GM12878 (cell line): ENCODE measurements around the gene TAPBP. TPM values are rescaled to one million over a fixed set of nuclear protein-coding genes. Genes with fewer than 3 reads are reported as not detected.
"Not testable (repeated sequence)": the region's sequence is repeated elsewhere in the genome, so short reads cannot be mapped to it uniquely, and the experiment has no call there.

ENCODE experiments used
- ATAC-seq: fragments of 200-7000 bp; cut with Tn5 transposase; 3 replicates; pipeline ENCODE4 v1.9.1; 2020; ENCODE audit warnings: mild to moderate bottlenecking, moderate library complexity
- BruUV-seq: library from RNA; stranded (reverse); fragments of 400-500 nt; replicated peaks from 2 replicates; lab custom pipeline; 2021; lab: Mats Ljungman, UMichigan
- CTCF ChIA-PET: fragments of 300-600 bp; sonication (Branson Sonifier 250); formaldehyde crosslinking; extraction: SDS; loops from one replicate; lab custom pipeline; 2021; ENCODE audit warnings: inconsistent platforms; lab: Yijun Ruan, JAX
- POLR2A ChIA-PET: fragments of 350-600 bp; formaldehyde crosslinking; extraction: SDS; loops from one replicate; lab custom pipeline; 2021; ENCODE audit warnings: inconsistent platforms; lab: Charles Lee
- RAD21 ChIA-PET: fragments of 300-600 bp; sonication (Branson Sonifier 250); formaldehyde crosslinking; loops from one replicate; lab custom pipeline; 2023; ENCODE audit warnings: antibody characterized with exemption; ENCODE audit not compliant: unreplicated experiment; lab: Charles Lee
- SMC1A ChIA-PET: fragments of 300-600 bp; sonication (Branson Sonifier 250); formaldehyde crosslinking; loops from one replicate; lab custom pipeline; 2023; ENCODE audit not compliant: unreplicated experiment, uncharacterized antibody; lab: Charles Lee
- DNase-seq: peaks from one replicate; pipeline ENCODE4 v3.0.0-alpha.2; 2011; ENCODE audit warnings: low read depth, low spot score
- FAIRE-seq: peaks from 3 replicates; lab custom pipeline; 2011; peaks lifted over from hg19 to GRCh38; lab: Jason Lieb, UNC
- H2AFZ ChIP-seq: 2 replicates; pipeline ENCODE4 v1.6.0; 2011; ENCODE audit warnings: low read depth, low read length, control low read depth; ENCODE audit not compliant: control insufficient read depth
- H3K27ac ChIP-seq: 2 replicates; pipeline ENCODE4 v1.5.1; 2011; ENCODE audit warnings: control low read depth; ENCODE audit not compliant: control insufficient read depth, insufficient read depth
- H3K27me3 ChIP-seq, 2 experiments: replicated peaks in 1 of 2; 2 replicates each; pipeline versions ENCODE4 v1.6.0 to v1.6.1; 2011; ENCODE audit warnings: low read length in 1 of 2; ENCODE audit not compliant: control insufficient read depth in 2 of 2, insufficient read depth in 2 of 2
- H3K36me3 ChIP-seq, 2 experiments: 2 replicates each; pipeline ENCODE4 v1.5.1; 2011; ENCODE audit warnings: low read length in 1 of 2; ENCODE audit not compliant: control insufficient read depth in 2 of 2, insufficient read depth in 2 of 2
- H3K4me1 ChIP-seq: 2 replicates; pipeline ENCODE4 v1.6.1; 2011; ENCODE audit warnings: mild to moderate bottlenecking, low read length, moderate library complexity, mixed read lengths; ENCODE audit not compliant: control insufficient read depth, insufficient read depth
- H3K4me2 ChIP-seq: 2 replicates; pipeline ENCODE4 v1.6.0; 2011; ENCODE audit warnings: control low read depth; ENCODE audit not compliant: control insufficient read depth, insufficient read depth
- H3K4me3 ChIP-seq: fragments of 200-600 bp; sonication (generic); 2 replicates; pipeline ENCODE4 v1.5.1; 2016
- H3K79me2 ChIP-seq: 2 replicates; pipeline ENCODE4 v1.6.0; 2011; ENCODE audit warnings: low read length; ENCODE audit not compliant: control insufficient read depth, insufficient read depth
- H3K9ac ChIP-seq: 2 replicates; pipeline ENCODE4 v1.8.0; 2011; ENCODE audit warnings: low read length, control low read depth, mixed read lengths; ENCODE audit not compliant: control insufficient read depth, insufficient read depth
- H3K9me3 ChIP-seq: replicated peaks from 3 replicates; pipeline ENCODE4 v1.5.1; 2011; ENCODE audit warnings: mild to moderate bottlenecking, low read length; ENCODE audit not compliant: control insufficient read depth, insufficient read depth
- H4K20me1 ChIP-seq: 2 replicates; pipeline ENCODE4 v1.6.0; 2011; ENCODE audit not compliant: control insufficient read depth, insufficient read depth
- PML ChIP-seq: IDR thresholded peaks from 2 replicates; pipeline ENCODE4 v1.6.1; 2012; ENCODE audit warnings: low read length, inconsistent platforms
- SMARCA5 ChIP-seq: fragments of 450-650 bp; IDR thresholded peaks from 2 replicates; pipeline ENCODE4 v1.6.1; 2017; ENCODE audit warnings: mild to moderate bottlenecking
- WGBS: methylation state at CpG from one replicate; pipeline ENCODE4 v1.1.6; 2016; ENCODE audit warnings: low lambda C conversion rate; ENCODE audit not compliant: insufficient replicate concordance, insufficient coverage; ENCODE audit errors: missing lambda C conversion rate; 5-methylcytosine and 5-hydroxymethylcytosine counted together
- in situ Hi-C: fragments of 300-500 bp; cut with MboI; formaldehyde crosslinking; loops from 9 replicates; pipeline ENCODE4 v1.14.3; 2018; ENCODE audit warnings: mixed read lengths
- intact Hi-C: fragments of 100-400 bp; cut with micrococcal nuclease; formaldehyde crosslinking; loops from one replicate; pipeline ENCODE4 v1.14.2; 2022; ENCODE audit not compliant: unreplicated experiment
- polyA plus RNA-seq, 11 experiments: library from polyadenylated mRNA; depleted of rRNA in 4 of 11; unstranded in 6 of 11; stranded (reverse) in 5 of 11; fragments of >200 nt; fragmentation: Nextera tagmentation in 4 of 11; fragmentation: Illumina TruSeq in 1 of 11; extraction: Ambion mirVana in 4 of 11; extraction: Trizol in 1 of 11; gene quantifications; 1 replicate in 1 of 11; 2 replicates in 10 of 11; pipeline versions ENCODE4 v1.2.1 to v1.2.3, GENCODE V29; 2011 to 2016; ENCODE audit warnings: inconsistent platforms in 2 of 11, missing spikeins in 2 of 11, low read depth in 1 of 11
- total RNA-seq, 4 experiments: library from RNA; depleted of rRNA in 3 of 4; stranded (reverse); fragments of >200 nt in 3 of 4; fragmentation: Illumina TruSeq in 1 of 4; extraction: Trizol in 1 of 4; gene quantifications; 2 replicates each; pipeline versions ENCODE4 v1.2.1 to v1.2.3, GENCODE V29; 2013 to 2021

The TAPBP gene
- total and polyA plus RNA-seq, 10 of the 15 experiments (the other 5 are each of a cell fraction or from before 2014, with no cell fraction given), result 14.6 to 210 (median 78.1) TPM

DNA sequence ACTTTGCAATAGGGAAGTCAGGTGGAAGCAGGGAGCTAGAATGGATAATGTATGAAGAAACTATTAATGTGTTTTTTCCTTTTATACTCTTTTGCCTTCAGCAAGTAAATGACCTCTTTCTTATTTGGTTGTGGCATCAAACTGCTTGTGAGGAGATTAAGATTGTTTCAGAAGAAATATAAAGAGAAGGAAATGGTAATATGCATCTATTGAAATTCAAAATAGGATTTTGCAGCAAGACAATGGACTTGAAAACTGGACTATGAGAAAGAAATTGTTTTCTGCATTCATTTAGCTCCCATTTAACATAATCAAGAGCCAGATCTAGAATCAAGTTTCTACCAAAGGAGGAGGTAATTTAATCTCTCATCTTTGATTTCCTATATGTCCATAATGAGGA lies 45.5 kb upstream of the TAPBP start:
- H3K4me3 ChIP-seq, result no peak overlapping the region
- DNase-seq (no peak), FAIRE-seq (no peak), ATAC-seq (no peak)
- ChIA-PET SMC1A (interaction anchor here (0.7 to 1.0 kb wide), 2 partner anchors 16 to 105 kb away, joined by 3 to 4 read pairs; no protein-coding TSS in a partner anchor), RAD21 (no interaction called here), CTCF (interaction anchor here (1.2 kb wide), 1 partner anchor 14 kb away, joined by 4 read pairs; no protein-coding TSS in a partner anchor), POLR2A (no interaction called here)
- no peaks in the 10 kb centered on the region for H3K4me1 ChIP-seq
- H3K79me2 ChIP-seq, result no peaks in the 10 kb centered on the region
- no peak overlapping the region for H3K4me2 ChIP-seq
- in situ Hi-C loops (no loop called here), intact Hi-C loops (no loop called here)
- H2AFZ ChIP-seq, result no peak overlapping the region
- no peaks in the 10 kb centered on the region; a peak in 2 of 4 replicates for H3K27me3 ChIP-seq
- no peaks in the 10 kb centered on the region for H3K9me3 ChIP-seq
- no TSS peak for BruUV-seq
- no peak overlapping the region for H3K27ac ChIP-seq
- H4K20me1 ChIP-seq, result no peaks in the 10 kb centered on the region
- no peak for TF ChIP-seq SMARCA5
- no peak for TF ChIP-seq PML
- no peaks in the 10 kb centered on the region for H3K36me3 ChIP-seq
- no peak overlapping the region for H3K9ac ChIP-seq

DNA sequence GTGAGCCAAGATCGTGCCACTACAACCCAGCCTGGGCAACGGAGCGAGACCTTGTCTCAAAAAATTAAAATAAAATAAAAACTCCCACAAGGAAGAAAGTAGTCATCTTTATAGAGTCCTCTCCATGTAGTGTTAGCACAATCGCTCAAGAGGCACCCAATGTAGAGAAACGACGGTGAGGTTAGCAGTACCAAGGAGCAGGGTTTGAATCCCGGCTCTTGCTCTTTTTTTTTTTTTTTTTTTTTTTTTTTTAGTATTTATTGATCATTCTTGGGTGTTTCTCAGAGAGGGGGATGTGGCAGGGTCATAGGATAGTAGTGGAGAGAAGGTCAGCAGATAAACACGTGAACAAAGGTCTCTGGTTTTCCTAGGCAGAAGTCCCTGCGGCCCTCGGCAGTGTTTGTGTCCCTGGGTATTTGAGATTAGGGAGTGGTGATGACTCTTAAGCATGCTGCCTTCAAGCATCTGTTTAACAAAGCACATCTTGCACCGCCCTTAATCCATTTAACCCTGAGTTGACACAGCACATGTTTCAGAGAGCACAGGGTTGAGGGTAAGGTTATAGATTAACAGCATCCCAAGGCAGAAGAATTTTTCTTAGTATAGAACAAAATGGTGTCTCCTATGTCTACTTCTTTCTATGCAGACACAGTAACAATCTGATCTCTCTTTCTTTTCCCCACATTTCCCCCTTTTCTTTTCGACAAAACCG lies 43.4 kb upstream of the TAPBP start:
- H3K9me3 ChIP-seq, in situ Hi-C loops, H3K27me3 ChIP-seq, H3K4me1 ChIP-seq, H3K27ac ChIP-seq, H4K20me1 ChIP-seq, BruUV-seq, DNase-seq, RAD21 ChIA-PET, H3K36me3 ChIP-seq, POLR2A ChIA-PET, H2AFZ ChIP-seq, FAIRE-seq, intact Hi-C loops, H3K4me3 ChIP-seq, H3K79me2 ChIP-seq, CTCF ChIA-PET, H3K4me2 ChIP-seq, SMC1A ChIA-PET, ATAC-seq, H3K9ac ChIP-seq: not testable (repeated sequence)
- WGBS, result 65% methylated on average over 13 of the region's 13 CpGs
